HepG2 (cell line): ENCODE results near the gene KRT38. TPM values are rescaled to one million over a fixed set of nuclear protein-coding genes. Genes with fewer than 3 reads are reported as not detected.

ENCODE experiments used
- ATAC-seq: fragments of 200-7000 bp; cut with Tn5 transposase; 3 replicates; pipeline ENCODE4 v1.9.1; 2020; ENCODE audit warnings: mild to moderate bottlenecking, moderate library complexity
- BruUV-seq: library from RNA; stranded (reverse); fragments of 400-500 nt; replicated peaks from 2 replicates; lab custom pipeline; 2021; lab: Mats Ljungman, UMichigan
- CTCF ChIA-PET: fragments of 300-600 bp; formaldehyde crosslinking; extraction: SDS; loops from one replicate; lab custom pipeline; 2021; ENCODE audit warnings: low total read pairs, inconsistent platforms, low intra/inter-chr PET ratio; lab: Yijun Ruan, JAX
- POLR2A ChIA-PET: fragments of 350-600 bp; sonication (Branson Sonifier 250); formaldehyde crosslinking; loops from one replicate; lab custom pipeline; 2020; ENCODE audit warnings: antibody characterized with exemption, inconsistent platforms; lab: Yijun Ruan, JAX
- DNase-seq: peaks from one replicate; pipeline ENCODE4 v3.0.0-alpha.2; 2015; ENCODE audit warnings: low spot score
- FAIRE-seq: peaks from 3 replicates; lab custom pipeline; 2011; peaks lifted over from hg19 to GRCh38; lab: Jason Lieb, UNC
- H2AFZ ChIP-seq: one replicate; pipeline ENCODE4 v1.6.1; 2011; ENCODE audit warnings: low read length, inconsistent platforms
- H3K27ac ChIP-seq: fragments of 300-600 bp; 3 replicates; pipeline ENCODE4 v1.8.0; 2011; ENCODE audit warnings: mixed run types, mild to moderate bottlenecking, mixed read lengths, low read length, inconsistent platforms; ENCODE audit not compliant: insufficient read depth; ENCODE audit errors: extremely low read length
- H3K27me3 ChIP-seq, 2 experiments: fragments of 200-600 bp in 1 of 2; 2 replicates in 1 of 2; 3 replicates in 1 of 2; pipeline versions ENCODE4 v1.6.0 to v1.8.0; 2011; ENCODE audit warnings: low read length in 2 of 2, mild to moderate bottlenecking in 2 of 2, moderate library complexity in 2 of 2, inconsistent platforms in 1 of 2; ENCODE audit not compliant: insufficient read depth in 2 of 2, control insufficient read depth in 1 of 2
- H3K36me3 ChIP-seq, 2 experiments: fragments of 200-600 bp in 1 of 2; replicated peaks in 1 of 2; 2 replicates in 1 of 2; 3 replicates in 1 of 2; pipeline versions ENCODE4 v1.5.1 to v1.8.0; 2011; ENCODE audit warnings: low read length in 2 of 2, inconsistent platforms in 1 of 2; ENCODE audit not compliant: insufficient read depth in 2 of 2, control insufficient read depth in 1 of 2
- H3K4me1 ChIP-seq: 2 replicates; pipeline ENCODE4 v1.5.1; 2012; ENCODE audit warnings: low read length, inconsistent platforms; ENCODE audit not compliant: insufficient read depth
- H3K4me2 ChIP-seq: 2 replicates; pipeline ENCODE4 v1.6.0; 2011; ENCODE audit warnings: low read depth, low read length, inconsistent platforms
- H3K4me3 ChIP-seq, 3 experiments: fragments of 200-600 bp in 1 of 3; sonication (generic), shearing (Covaris generic) in 1 of 3; replicated peaks in 1 of 3; 2 replicates each; pipeline ENCODE4 v1.5.1; 2011 to 2016; ENCODE audit warnings: low read length in 3 of 3, inconsistent platforms in 2 of 3, low read depth in 2 of 3, mild to moderate bottlenecking in 2 of 3, control low read depth in 1 of 3, mixed read lengths in 1 of 3; ENCODE audit not compliant: insufficient read depth in 1 of 3
- H3K79me2 ChIP-seq: one replicate; pipeline ENCODE4 v1.6.1; 2011; ENCODE audit warnings: low read length, inconsistent platforms; ENCODE audit not compliant: insufficient read depth
- H3K9ac ChIP-seq: 2 replicates; pipeline ENCODE4 v1.6.0; 2011; ENCODE audit warnings: mild to moderate bottlenecking, low read depth, low read length, inconsistent platforms; ENCODE audit not compliant: insufficient read depth
- H3K9me3 ChIP-seq: 2 replicates; pipeline ENCODE4 v1.5.1; 2012; ENCODE audit warnings: mild to moderate bottlenecking, low read length
- H4K20me1 ChIP-seq: 2 replicates; pipeline ENCODE4 v1.6.0; 2011; ENCODE audit warnings: inconsistent platforms, mild to moderate bottlenecking, low read length, moderate library complexity; ENCODE audit not compliant: insufficient read depth
- CEBPB ChIP-seq: IDR thresholded peaks from 2 replicates; pipeline ENCODE4 v1.6.1; 2011; ENCODE audit warnings: low read depth, low read length, improper control_type of control experiment, borderline replicate concordance
- CEBPG ChIP-seq: IDR thresholded peaks from 2 replicates; pipeline ENCODE4 v1.6.1; 2016
- FOXA3 ChIP-seq: IDR thresholded peaks from 2 replicates; pipeline ENCODE4 v1.6.1; 2016; ENCODE audit warnings: missing genetic modification reagents, missing compliant biosample characterization
- KAT2B ChIP-seq: fragments of 150-350 bp; IDR thresholded peaks from 2 replicates; pipeline ENCODE4 v1.6.1; 2014; ENCODE audit warnings: low read depth, low read length, borderline replicate concordance
- KDM5B ChIP-seq: sonication (generic); formaldehyde crosslinking; IDR thresholded peaks from 2 replicates; pipeline ENCODE4 v1.4.0; 2020; ENCODE audit warnings: missing genetic modification reagents, mild to moderate bottlenecking, borderline replicate concordance
- MYC ChIP-seq: sonication (generic); formaldehyde crosslinking; IDR thresholded peaks from 2 replicates; pipeline ENCODE4 v1.9.0; 2021; ENCODE audit warnings: missing genetic modification reagents, borderline replicate concordance
- NCOR1 ChIP-seq: fragments of 200-600 bp; sonication (generic); IDR thresholded peaks from 2 replicates; pipeline ENCODE4 v1.7.0; 2017; ENCODE audit warnings: antibody characterized with exemption, low read length, borderline replicate concordance
- NR0B2 ChIP-seq: sonication (generic); formaldehyde crosslinking; IDR thresholded peaks from 2 replicates; pipeline ENCODE4 v1.4.0; 2020; ENCODE audit warnings: mild to moderate bottlenecking, missing genetic modification reagents
- SIX1 ChIP-seq: sonication (generic); formaldehyde crosslinking; IDR thresholded peaks from 2 replicates; pipeline ENCODE4 v1.4.0; 2020; ENCODE audit warnings: missing genetic modification reagents, borderline replicate concordance
- SOX13 ChIP-seq, 3 experiments: fragments of 450-650 bp in 1 of 3; sonication (generic) in 1 of 3; formaldehyde crosslinking in 1 of 3; IDR thresholded peaks in 2 of 3; conservative IDR thresholded peaks in 1 of 3; 2 replicates each; pipeline versions ENCODE4 v1.5.0 to v1.6.1; 2016 to 2020; ENCODE audit warnings: antibody characterized with exemption in 1 of 3, mild to moderate bottlenecking in 1 of 3, missing compliant biosample characterization in 1 of 3, missing genetic modification reagents in 1 of 3, moderate library complexity in 1 of 3
- TOE1 ChIP-seq: sonication (generic); formaldehyde crosslinking; IDR thresholded peaks from 2 replicates; pipeline ENCODE4 v1.4.0; 2020; ENCODE audit warnings: mild to moderate bottlenecking, missing genetic modification reagents
- ZFX ChIP-seq: sonication (generic); formaldehyde crosslinking; IDR thresholded peaks from 2 replicates; pipeline ENCODE4 v1.4.0; 2020; ENCODE audit warnings: mild to moderate bottlenecking, low read depth, missing genetic modification reagents, moderate library complexity
- ZNF414 ChIP-seq: sonication (generic); formaldehyde crosslinking; IDR thresholded peaks from 2 replicates; pipeline ENCODE4 v1.5.0; 2020; ENCODE audit warnings: missing genetic modification reagents
- ZNF607 ChIP-seq: sonication (generic); formaldehyde crosslinking; IDR thresholded peaks from 2 replicates; pipeline ENCODE4 v1.5.1; 2020; ENCODE audit warnings: missing genetic modification reagents, mild to moderate bottlenecking, borderline replicate concordance
- ZSCAN31 ChIP-seq: sonication (generic); formaldehyde crosslinking; IDR thresholded peaks from 2 replicates; pipeline ENCODE4 v1.5.0; 2020; ENCODE audit warnings: low read depth, mild to moderate bottlenecking, missing genetic modification reagents
- WGBS: methylation state at CpG from one replicate; pipeline ENCODE4 v1.1.6; 2017; ENCODE audit warnings: low lambda C conversion rate; 5-methylcytosine and 5-hydroxymethylcytosine counted together
- in situ Hi-C: cut with HindIII; loops from 2 replicates; pipeline ENCODE4 v1.10.0; 2017; ENCODE audit warnings: low pct_unique_long_range_greater_than_20kb; ENCODE audit not compliant: extremely low pct_ligation_motif_present
- intact Hi-C: fragments of 100-400 bp; cut with micrococcal nuclease; formaldehyde crosslinking; loops from one replicate; pipeline ENCODE4 v1.10.0; 2022; ENCODE audit not compliant: unreplicated experiment
- polyA plus RNA-seq, 8 experiments: library from polyadenylated mRNA; depleted of rRNA in 3 of 8; stranded (reverse) in 7 of 8; unstranded in 1 of 8; fragments of >200 nt; fragmentation: Illumina TruSeq in 4 of 8; extraction: Trizol in 4 of 8; gene quantifications; 2 replicates each; pipeline versions ENCODE4 v1.2.1 to v1.2.3, GENCODE V29; 2011 to 2016; ENCODE audit warnings: low read depth in 4 of 8, missing spikeins in 1 of 8, mixed read lengths in 1 of 8; ENCODE audit not compliant: insufficient read depth in 1 of 8
- total RNA-seq, 5 experiments: library from RNA; depleted of rRNA; stranded (reverse); fragments of >200 nt; fragmentation: Illumina TruSeq; extraction: Trizol; gene quantifications; 2 replicates each; pipeline ENCODE4 v1.2.3, GENCODE V29; 2016; ENCODE audit warnings: low read depth in 1 of 5
- TF ChIP-seq, protein P1 (sequence below): sonication (generic); formaldehyde crosslinking; conservative IDR thresholded peaks from 2 replicates; pipeline ENCODE4 v1.8.0; 2022; ENCODE audit warnings: missing genetic modification reagents

The KRT38 gene
- total and polyA plus RNA-seq, 2 of the 13 experiments (the other 11 are each of a cell fraction or from before 2014, with no cell fraction given) = not detected

GRCh38 chr17:41416479-41416878 is 24.3 kb downstream of the KRT38 start:
- Histone ChIP-seq H3K9ac (peak overlapping the region; percentile 57; the same call in 1 of the 2 replicates), H3K79me2 (no peaks in the 10 kb centered on the region), H3K27me3 (no peaks in the 10 kb centered on the region), H4K20me1 (no peaks in the 10 kb centered on the region), H3K36me3 (no peaks in the 10 kb centered on the region), H3K4me2 (peak overlapping the region; percentile 67), H3K27ac (peak overlapping the region; percentile 82), H3K9me3 (no peaks in the 10 kb centered on the region), H3K4me1 (peaks cover 62% of the 10 kb centered on the region), H2AFZ (no peak overlapping the region), H3K4me3 (peak overlapping the region in 1 of 3 experiments; percentile 20; a peak in 1 of 6 replicates)
- BruUV-seq = TSS peak; percentile 77
- WGBS = 12% methylated on average over 5 of the region's 5 CpGs
- FAIRE-seq (no peak), ATAC-seq (peak; percentile 50), DNase-seq (peak; percentile 71)
- ChIA-PET POLR2A (interaction anchor here (0.7 to 2.1 kb wide), 8 partner anchors 11 to 514 kb away, joined by 3 to 35 read pairs (median 3); partner anchors contain the start of genes EIF1 and KRT19), CTCF (no interaction called here)
- TF ChIP-seq, protein P1, sequence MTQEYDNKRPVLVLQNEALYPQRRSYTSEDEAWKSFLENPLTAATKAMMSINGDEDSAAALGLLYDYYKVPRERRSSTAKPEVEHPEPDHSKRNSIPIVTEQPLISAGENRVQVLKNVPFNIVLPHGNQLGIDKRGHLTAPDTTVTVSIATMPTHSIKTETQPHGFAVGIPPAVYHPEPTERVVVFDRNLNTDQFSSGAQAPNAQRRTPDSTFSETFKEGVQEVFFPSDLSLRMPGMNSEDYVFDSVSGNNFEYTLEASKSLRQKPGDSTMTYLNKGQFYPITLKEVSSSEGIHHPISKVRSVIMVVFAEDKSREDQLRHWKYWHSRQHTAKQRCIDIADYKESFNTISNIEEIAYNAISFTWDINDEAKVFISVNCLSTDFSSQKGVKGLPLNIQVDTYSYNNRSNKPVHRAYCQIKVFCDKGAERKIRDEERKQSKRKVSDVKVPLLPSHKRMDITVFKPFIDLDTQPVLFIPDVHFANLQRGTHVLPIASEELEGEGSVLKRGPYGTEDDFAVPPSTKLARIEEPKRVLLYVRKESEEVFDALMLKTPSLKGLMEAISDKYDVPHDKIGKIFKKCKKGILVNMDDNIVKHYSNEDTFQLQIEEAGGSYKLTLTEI (CRISPR knock-in tag) = no peak
- TF ChIP-seq CEBPG (CRISPR knock-in tag) (peak; percentile 37), ZSCAN31 (CRISPR knock-in tag) (0 out of 2 replicates have a peak, but pooled peaks have one; percentile 41), FOXA3 (CRISPR knock-in tag) (peak; percentile 30; the same call in 1 of the 2 replicates), KDM5B (CRISPR knock-in tag) (no peak), KAT2B (peak; percentile 90), ZNF607 (no peak), NR0B2 (CRISPR knock-in tag) (no peak), ZNF414 (0 out of 2 replicates have a peak, but pooled peaks have one; percentile 16), NCOR1 (peak; percentile 6; the same call in 1 of the 2 replicates), CEBPB (peak; percentile 65; the same call in 1 of the 2 replicates), MYC (CRISPR knock-in tag) (no peak), SIX1 (CRISPR knock-in tag) (0 out of 2 replicates have a peak, but pooled peaks have one; percentile 6), ZFX (CRISPR knock-in tag) (0 out of 2 replicates have a peak, but pooled peaks have one; percentile 1), SOX13 (IDR thresholded peaks at IDR 0.05) (no peak), SOX13 (CRISPR knock-in tag; conservative IDR thresholded peaks at IDR 0.05 in 1 of 2, IDR thresholded peaks at IDR 0.05 in 1 of 2) (peak in 1 of 2 experiments; percentile 41; a peak in 1 of 4 replicates), TOE1 (CRISPR knock-in tag) (no peak)
- intact Hi-C loops (loop anchor here (5.0 to 10.0 kb wide), 2 partner anchors 118 to 251 kb away; no protein-coding TSS in a partner anchor), in situ Hi-C loops (no loop called here)
